Measurements from ENCODE around the gene CLIP3.
"Not testable (repeated sequence)": the region's sequence is repeated elsewhere in the genome, so short reads cannot be mapped to it uniquely, and the experiment has no call there.

Gene CLIP3, protein sequence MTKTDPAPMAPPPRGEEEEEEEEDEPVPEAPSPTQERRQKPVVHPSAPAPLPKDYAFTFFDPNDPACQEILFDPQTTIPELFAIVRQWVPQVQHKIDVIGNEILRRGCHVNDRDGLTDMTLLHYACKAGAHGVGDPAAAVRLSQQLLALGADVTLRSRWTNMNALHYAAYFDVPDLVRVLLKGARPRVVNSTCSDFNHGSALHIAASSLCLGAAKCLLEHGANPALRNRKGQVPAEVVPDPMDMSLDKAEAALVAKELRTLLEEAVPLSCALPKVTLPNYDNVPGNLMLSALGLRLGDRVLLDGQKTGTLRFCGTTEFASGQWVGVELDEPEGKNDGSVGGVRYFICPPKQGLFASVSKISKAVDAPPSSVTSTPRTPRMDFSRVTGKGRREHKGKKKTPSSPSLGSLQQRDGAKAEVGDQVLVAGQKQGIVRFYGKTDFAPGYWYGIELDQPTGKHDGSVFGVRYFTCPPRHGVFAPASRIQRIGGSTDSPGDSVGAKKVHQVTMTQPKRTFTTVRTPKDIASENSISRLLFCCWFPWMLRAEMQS

DNA sequence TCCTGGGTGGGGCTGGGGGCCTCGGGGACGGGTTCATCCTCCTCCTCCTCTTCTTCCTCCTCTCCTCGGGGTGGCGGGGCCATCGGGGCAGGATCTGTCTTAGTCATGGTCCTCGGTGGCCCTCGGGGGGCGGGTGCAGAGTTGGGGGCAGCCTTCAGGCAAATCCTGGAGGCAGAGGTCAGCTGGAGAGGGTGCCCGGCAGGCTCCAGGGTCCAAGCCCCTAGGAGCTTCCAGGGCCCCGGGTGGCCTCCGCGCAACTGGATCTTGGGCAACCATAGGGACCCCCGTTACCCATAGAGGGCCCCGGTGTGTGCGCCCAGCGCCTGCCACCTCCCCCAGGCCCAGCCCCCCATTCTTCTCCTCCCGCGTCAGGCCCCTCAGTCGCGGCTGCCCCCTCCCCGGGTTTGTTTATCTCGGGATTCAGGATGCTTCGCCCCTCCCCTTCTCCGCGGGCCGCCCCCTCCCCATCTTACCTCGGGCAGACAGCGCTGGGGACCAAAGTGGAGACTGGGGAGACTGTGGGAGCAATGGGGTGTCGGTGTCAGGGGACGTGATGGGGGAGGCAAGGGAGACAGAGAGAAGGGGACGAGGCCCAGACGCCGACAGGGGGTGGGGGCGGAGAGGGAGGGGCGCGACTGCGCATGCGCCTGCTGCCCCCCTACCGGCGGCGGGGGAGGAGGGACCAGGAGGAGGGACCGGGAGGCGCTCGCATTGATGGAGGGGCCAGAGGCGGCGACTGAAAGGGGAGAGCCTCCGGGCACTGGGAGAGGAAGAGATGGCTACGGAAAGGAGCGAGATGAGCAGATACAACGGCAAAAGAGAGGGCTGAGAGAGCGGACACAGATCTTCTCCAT, at the start of gene CLIP3:
Gene CLIP3, minus strand, starts transcription at position 623 of the 854 bp plus-strand sequence. Its CDS starts 516 bp downstream, at position 107.
- DNase-seq = peak; percentile 82 to 98 (median 87)
- intact Hi-C loops (cut with DNase I) = no loop called here

DNA sequence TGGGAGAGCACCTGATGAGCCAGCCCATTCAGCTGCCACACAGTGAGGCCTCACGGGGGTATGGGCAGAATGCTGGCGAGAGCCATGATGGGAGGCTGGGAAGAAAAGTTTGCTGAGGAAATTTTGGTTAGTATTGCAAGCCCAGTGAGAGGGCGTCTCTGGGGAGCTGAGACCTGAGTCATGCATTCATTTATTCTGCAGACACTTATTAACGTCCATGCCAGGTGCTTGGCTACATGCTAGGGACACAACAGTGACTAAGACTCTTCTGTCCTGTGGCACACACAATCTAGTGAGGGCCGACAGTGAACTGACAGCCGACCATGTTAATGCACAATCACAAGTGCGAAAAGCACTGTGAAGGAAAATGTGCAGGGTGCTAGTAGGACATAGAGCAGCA, 49.2 kb upstream of the CLIP3 start:
- intact Hi-C loops (cut with DNase I) = no loop called here
- peak in 1 of 10 donors; percentile 49 for DNase-seq

DNA sequence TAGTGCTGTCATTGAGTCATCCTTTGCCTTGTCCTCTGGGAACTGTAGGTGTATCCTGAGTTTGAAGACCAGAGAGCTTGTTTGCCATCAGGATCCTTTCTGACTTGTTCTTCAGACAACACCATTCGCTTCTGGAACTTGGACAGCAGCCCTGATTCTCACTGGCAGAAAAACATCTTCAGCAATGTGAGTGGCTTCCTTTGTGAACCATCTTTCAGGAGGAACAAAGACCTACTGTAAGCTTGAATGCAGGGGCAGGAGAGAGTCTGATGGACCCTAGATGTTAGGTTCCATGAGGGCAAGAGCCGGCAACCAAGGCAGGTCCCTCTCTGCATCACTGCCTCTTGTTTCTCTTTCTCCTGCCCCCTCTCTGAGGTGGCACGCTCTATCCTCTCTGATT, 48.7 kb upstream of the CLIP3 start:
- intact Hi-C loops (cut with DNase I) = no loop called here
- peak in 7 of 10 donors; percentile 30 to 86 (median 64) for DNase-seq

DNA sequence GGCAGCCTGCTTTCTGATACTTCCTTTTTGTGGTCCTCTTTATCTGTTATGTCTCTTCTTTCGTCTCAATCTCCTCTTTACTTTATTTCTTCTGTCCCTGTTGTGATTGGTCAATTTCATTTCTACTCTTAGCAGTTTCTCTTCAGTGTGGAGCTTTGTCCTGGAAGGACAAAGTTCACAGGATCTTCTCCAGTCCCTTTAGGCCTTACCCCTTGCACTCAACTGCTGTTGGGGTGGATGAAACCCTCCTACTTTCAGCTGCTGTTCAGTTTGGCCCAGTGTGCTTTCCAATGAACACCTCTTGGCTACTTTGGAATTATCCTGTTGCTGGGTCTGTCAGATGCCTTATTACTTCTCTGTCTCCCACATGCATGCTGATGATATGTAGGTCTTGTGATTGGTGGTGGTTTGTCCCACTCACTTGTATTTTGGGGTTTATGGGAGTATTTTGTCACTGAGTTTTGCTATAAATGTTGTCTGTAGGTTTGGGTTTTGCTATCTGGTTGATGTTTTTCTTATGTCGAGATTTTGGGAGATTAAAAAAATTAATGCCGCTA, 46.8 kb upstream of the CLIP3 start:
- DNase-seq = no peak

DNA sequence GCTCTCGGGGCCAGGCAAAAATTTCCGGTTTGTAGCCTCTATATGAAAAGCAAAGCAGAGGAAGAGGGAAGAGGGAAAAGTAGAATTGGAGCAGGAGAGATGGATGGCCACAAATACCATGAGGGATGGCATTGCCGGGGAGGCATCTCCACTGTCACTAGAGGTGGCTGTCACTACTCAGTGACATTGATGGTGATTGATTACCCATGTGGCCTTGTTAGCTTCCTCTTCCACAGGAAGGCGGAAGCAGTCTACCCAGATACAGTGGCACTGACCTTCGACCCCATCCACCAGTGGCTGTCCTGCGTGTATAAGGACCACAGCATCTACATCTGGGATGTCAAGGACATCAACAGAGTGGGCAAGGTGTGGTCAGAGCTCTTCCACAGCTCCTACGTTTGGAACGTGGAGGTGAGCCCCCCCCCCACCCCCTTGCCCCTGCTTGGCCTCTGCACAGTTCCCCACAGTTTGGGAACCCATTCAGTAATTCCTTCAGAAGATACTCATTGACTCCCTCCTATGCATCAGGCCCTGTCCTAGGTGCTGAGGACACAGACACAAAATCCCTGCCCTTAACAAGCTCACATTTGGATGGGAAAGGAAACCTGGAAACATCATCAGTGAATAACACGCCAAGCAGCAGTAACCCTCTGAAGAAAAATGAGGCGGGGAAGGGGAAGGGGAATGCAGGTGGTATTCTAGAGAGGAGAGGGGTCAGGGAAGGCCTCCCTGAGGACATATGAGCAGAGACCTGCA, 40.6 kb upstream of the CLIP3 start:
- intact Hi-C loops (cut with DNase I) = no loop called here
- DNase-seq = peak in 1 of 10 donors; percentile 24

More for the DNA sequence above, 46.8 kb upstream of the CLIP3 start:
- intact Hi-C loops (cut with DNase I) = no loop called here

DNA sequence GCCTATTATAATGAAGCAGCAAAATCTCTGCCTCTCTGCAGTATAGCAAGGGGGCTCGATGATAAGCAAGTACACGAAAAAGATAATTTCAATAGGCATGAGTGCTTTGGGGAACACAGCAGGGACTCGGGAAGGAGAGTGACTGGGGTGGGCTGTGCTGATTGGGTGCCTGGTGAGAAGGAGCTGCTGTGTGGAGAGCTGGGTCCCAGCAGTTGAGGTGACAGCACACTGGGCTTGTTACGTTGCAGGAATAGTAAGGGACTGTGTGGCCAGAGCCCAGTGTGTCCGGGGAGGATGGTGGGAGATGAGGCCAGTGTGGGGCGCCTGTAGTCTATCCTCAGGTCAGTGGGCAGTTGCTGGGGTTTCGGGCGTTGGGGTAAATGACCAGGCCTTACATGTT, 39.4 kb upstream of the CLIP3 start:
- peak in 2 of 10 donors; percentile 35 to 67 for DNase-seq
- intact Hi-C loops (cut with DNase I) = no loop called here

DNA sequence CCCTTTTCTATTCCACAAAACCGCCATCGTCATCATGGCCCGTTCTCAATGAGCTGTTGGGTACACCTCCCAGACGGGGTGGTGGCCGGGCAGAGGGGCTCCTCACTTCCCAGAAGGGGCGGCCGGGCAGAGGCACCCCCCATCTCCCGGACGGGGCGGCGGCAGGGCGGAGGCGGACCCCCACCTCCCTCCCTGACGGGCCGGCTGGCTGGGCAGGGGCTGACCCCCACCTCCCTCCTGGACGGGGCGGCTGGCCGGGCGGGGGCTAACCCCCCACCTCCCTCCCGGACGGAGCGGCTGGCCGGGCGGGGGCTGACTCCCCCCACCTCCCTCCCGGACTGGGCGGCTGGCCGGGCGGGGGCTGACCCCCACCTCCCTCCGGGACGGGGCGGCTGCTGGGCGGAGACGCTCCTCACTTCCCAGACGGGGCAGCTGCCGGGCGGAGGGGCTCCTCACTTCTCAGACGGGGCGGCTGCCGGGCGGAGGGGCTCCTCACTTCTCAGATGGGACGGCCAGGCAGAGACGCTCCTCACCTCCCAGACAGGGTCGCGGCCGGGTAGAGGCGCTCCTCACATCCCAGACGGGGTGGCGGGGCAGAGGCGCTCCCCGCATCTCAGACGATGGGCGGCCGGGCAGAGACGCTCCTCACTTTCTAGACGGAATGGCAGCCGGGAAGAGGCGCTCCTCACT, 36.3 kb upstream of the CLIP3 start:
- intact Hi-C loops (cut with DNase I) = not testable (repeated sequence)
- DNase-seq = peak in 2 of 10 donors; percentile 54 to 62

DNA sequence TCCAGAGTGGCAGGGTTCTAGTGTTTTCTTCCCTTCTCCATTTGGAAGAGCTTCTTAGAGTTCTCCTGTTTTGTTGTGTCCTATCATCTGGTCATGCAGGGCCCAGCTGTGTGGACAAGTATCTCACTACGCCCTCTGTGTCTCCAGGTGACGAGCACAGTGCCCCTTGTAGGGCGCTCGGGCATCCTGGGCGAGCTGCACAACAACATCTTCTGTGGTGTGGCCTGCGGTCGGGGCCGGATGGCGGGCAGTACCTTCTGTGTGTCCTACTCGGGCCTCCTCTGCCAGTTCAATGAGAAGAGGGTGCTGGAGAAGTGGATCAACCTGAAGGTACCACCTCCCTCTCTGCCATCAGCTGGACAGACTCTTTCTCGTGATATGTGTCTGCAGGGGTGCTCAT, 35.0 kb upstream of the CLIP3 start:
- DNase-seq = peak in 2 of 10 donors; percentile 57 to 69
- intact Hi-C loops (cut with DNase I) = no loop called here

DNA sequence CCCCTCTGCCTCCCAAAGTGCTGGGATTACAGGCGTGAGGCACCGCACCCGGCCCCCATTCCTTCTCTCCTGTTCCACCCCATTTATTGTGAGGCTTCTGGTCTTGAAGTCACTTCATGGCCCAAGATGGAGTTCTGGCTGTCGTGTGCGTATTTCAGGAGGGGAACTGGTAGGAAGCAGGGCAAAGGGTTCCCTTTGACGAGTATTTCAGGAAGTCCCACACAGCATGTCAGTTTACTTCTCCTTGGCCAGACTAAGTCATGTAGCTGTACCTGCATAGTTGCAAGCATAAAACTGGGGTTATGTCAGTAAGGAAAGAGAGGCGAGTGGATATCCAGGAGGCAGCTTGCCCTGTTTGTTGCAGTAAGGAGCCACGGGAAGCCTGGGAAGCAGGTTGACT, 32.2 kb upstream of the CLIP3 start:
- intact Hi-C loops (cut with DNase I) = loop anchor here (5.0 kb wide), 2 partner anchors 32 to 62 kb away; no protein-coding TSS in a partner anchor
- peak in 1 of 10 donors; percentile 27 for DNase-seq

DNA sequence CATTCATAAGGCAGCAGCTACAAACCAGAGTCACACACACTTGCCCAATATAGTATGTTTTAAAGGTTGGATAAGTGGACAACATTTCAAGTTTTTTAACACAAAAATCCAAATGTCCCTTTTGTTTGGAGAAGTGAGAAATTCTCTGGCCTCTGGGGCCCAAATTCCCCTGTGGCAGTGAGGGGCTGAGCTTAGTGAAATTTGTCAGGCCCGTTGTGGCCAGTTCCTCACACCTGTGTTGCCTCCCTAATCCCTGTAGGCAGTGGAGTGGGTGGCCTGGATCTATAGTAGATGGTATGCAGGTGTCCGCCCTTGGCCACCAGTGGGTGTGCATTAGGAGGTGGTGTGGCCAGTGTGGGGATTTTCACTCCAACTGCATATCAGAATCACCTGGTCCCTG, 28.7 kb upstream of the CLIP3 start:
- intact Hi-C loops (cut with DNase I) = loop anchor here (5.0 kb wide), 2 partner anchors 36 to 66 kb away; no protein-coding TSS in a partner anchor
- DNase-seq = no peak

DNA sequence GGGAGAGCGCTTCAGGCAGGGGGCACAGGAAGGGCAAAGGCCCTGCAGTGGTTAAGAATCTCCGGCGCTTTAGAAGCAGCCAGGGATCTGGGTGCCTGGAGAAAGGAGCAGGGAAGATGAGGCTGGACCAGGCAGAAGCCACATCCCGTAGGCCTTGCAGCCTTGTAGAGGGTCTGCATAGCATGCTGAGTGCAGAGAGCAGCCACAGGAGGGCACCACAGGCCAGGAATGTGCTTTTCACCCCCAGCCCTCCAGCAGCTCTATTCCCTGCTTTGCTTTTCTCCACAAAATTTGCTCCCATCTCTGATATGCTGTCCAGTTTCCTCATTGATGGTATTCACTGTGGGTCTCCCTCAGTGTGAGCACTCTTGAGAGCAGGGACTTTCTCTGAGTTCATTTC, 27.8 kb upstream of the CLIP3 start:
- peak; percentile 54 to 97 (median 80) for DNase-seq

DNA sequence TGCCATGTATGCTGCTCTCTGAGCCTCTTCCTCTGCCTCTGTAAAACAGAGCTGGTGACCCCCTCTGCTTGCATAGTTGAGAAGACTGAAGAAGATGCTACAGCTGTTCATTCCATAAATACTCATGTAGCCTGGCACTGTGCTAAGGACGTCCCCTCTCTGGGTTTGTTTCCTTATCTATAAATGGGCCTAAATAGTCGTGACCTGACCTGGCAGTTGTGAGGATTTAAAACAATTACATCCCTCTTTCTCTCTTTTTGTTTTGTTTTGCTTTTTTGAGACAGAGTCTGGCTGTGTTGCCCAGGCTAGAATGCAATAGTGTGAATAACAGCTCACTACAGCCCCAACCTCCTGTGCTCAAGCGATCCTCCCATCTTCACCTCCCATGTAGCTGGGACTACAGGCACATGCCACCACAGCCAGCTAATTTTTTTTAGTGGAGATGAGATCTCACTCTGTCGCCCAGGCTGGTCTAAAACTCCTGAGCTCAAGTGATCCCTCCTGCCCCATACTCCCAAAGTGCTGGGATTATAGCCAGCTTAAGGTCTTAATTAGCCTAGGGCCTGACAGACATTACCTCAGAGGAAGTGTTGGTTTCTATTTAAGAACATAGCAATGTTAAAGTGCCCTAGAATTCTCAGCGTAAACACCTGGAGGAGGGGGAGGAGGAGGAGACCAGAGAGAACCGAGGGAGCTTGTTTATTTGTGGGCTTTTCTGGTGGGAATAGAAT, 26.7 kb upstream of the CLIP3 start:
- intact Hi-C loops (cut with DNase I) = no loop called here
- DNase-seq = no peak

More for the DNA sequence above, 27.8 kb upstream of the CLIP3 start:
- intact Hi-C loops (cut with DNase I) = loop anchor here (1.0 to 5.0 kb wide), 4 partner anchors 37 to 110 kb away; partner anchors contain the start of gene POLR2I

DNA sequence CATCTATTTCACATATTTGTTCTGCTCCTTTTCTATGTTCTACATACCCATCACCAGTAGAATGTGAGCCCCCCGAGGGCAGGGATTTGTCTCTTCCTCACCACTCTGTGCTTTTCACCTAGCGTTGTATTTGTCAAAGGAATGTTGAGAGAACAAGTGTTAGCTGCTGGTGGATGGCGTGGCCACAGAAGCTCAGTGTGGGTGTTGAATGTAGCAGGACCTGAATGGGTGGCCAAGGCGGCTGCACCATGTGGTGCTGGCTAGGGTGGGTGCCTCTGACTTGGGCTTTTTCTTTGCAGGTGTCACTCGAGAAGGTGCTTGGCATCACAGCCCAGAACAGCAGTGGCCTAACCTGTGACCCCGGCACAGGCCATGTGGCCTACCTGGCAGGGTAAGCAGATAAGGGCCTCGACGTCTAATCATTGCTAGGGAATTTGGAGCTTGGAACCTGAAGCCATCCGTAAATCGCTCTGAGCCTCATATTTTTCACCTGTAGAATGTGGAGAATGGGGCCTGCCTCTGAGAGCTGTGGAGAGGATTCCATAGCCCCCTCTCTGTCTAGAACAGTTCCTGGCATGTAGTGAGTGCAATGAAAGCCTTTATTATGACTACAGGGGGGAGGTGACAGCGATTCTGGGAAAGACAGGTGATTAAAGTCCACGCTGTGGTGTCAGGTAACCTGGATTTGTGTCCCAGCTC, 26.0 kb upstream of the CLIP3 start:
- DNase-seq = no peak
- intact Hi-C loops (cut with DNase I) = no loop called here

DNA sequence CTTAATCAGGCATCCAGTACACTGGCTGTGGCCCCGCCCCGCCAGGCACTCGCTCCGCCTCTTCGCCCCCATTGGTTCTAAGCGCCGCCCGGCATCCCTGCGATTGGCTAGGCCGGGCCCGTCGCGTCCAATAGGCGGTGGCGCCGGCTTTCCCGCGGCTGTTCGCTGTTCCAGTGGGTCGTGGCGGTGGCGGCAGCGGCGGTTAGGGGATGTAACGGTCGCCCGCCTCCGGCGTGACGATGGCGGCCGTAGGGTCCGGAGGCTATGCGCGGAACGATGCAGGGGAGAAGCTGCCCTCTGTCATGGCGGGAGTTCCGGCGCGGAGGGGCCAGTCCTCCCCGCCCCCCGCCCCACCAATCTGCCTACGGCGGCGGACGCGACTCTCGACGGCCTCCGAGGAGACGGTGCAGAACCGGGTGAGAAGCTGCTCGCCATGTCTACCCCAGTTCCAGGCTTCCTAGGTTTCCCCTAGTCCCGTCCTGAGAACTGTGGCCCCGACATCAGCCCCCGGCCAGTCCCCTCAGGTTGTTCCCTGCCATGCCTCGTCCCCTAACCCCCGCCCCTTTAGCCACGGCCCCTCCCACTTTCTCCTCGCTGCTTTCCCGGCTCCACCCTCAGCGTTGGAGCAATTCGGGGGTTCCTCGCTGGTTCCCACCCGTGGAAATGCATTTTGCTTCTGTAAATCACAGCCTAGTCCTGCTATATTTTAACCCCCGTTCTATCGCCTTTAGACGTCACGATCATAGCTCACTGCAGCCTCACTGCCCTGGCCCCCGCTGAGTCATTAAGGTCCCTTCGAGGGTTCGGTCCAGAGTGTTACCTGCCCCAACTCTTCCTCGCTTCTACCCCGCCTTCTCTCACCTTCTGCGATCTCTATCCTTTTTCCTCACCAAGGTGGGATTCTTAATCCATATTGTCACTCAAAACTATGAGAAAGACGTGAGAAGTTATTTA, 22.3 kb upstream of the CLIP3 start, which contains the start of gene WDR62:
Gene WDR62, plus strand, starts transcription at position 165 of the 954 bp plus-strand sequence. Its CDS starts 75 bp downstream, at position 240.
- intact Hi-C loops (cut with DNase I) = loop anchor here (5.0 kb wide), 1 partner anchor 58 kb away; the partner anchor contains the start of gene SDHAF1

DNA sequence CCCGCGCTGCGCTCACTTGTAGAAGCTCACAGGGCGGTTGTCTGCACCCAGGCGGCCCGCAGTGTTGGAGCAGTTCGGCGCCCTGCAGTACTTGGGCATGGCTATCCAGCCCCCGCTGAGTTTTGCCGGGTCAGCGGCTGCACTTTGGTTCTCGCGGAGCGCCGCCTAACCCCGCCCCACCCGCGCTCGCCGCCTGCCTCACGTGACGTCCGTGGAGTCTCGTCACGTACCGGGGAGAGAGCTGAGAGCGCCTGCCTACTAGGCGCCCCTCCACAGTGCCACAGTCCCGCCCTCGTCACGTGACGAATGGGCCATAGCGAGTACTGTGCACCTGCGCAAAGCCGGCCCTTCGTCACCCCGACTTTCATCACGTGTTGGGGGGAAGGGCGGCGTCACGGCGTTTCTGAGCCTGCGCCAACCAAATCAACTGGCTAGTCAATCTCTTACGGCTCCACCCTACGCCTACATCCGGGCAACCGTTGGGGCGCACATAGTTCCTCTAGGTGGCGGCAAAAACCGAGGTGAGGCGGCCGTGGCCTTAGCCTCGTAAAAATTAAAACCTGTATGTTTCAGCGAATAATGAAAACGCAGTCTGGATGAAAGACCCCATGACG, 21.6 kb upstream of the CLIP3 start, which contains the start of gene THAP8:
Gene THAP8, minus strand, starts transcription at position 167 of the 614 bp plus-strand sequence. Its CDS starts 68 bp downstream, at position 99.
- DNase-seq = peak; percentile 98 to 100 (median 99)
- intact Hi-C loops (cut with DNase I) = loop anchor here (5.0 kb wide), 1 partner anchor 57 kb away; the partner anchor contains the start of gene SDHAF1

More for the DNA sequence above, 22.3 kb upstream of the CLIP3 start, which contains the start of gene WDR62:
- peak; percentile 88 to 99 (median 93) for DNase-seq

DNA sequence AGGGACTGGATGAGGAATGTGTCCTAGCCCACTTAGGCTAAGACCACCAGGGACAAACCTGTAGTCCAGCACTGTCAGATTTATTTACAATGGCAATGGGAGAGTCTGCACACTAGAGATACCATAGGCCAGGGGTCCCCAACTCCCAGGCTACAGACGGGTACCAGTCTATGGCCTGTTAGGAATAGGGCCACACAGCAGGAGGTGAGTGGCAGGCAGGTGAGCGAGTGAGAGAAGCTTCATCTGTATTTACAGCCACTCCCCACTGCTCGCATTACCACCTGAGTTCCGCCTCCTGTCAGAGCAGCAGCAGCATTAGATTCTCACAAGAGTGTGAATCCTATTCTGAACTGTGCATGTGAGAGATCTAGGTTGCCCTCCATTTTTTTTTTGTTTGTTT, 19.0 kb upstream of the CLIP3 start:
- no peak for DNase-seq
- intact Hi-C loops (cut with DNase I) = loop anchor here (5.0 kb wide), 1 partner anchor 54 kb away; the partner anchor contains the start of gene SDHAF1

Measured in posterior cingulate gyrus (tissue), 11 donors.